Measurements from ENCODE around the gene PLCE1.

Gene PLCE1

GRCh38 chr10:93947524-93947923 is 46.2 kb upstream of the PLCE1 start:
- Histone ChIP-seq H3K9me3 (ENCODE audit: insufficient read depth, low read depth, low read length) (no peaks in the 10 kb centered on the region), H3K36me3 (ENCODE audit: insufficient read depth, low read length) (no peaks in the 10 kb centered on the region), H3K27me3 (ENCODE audit: insufficient read depth, low read length, poor library complexity, severe bottlenecking) (no peaks in the 10 kb centered on the region), H3F3A (ENCODE audit: low read depth) (no peaks in the 10 kb centered on the region), H3K4me3 (ENCODE audit: low read length, poor library complexity, severe bottlenecking) (no peak overlapping the region), H3K4me2 (ENCODE audit: low read depth, low read length, poor library complexity, severe bottlenecking) (no peak overlapping the region), H3K4me1 (ENCODE audit: insufficient read depth, low read length, poor library complexity, severe bottlenecking) (no peaks in the 10 kb centered on the region), H2AFZ (ENCODE audit: low read length) (no peak overlapping the region), H3K9me2 (replicated peaks; ENCODE audit: low read depth, low read length) (no peaks in the 10 kb centered on the region), H3K9ac (ENCODE audit: low read depth, low read length, poor library complexity, severe bottlenecking) (no peak overlapping the region), H3K79me2 (ENCODE audit: insufficient read depth, low read length) (no peaks in the 10 kb centered on the region), H4K20me1 (ENCODE audit: insufficient read depth, low read length, poor library complexity, severe bottlenecking) (no peaks in the 10 kb centered on the region)
- TF ChIP-seq EZH2phosphoT487 (IDR thresholded peaks at IDR 0.05; ENCODE audit: borderline replicate concordance) = no peak

GRCh38 chr10:93951905-93952304 is 41.8 kb upstream of the PLCE1 start:
- Histone ChIP-seq H3K36me3 (ENCODE audit: insufficient read depth, low read length) (no peaks in the 10 kb centered on the region), H3K79me2 (ENCODE audit: insufficient read depth, low read length) (no peaks in the 10 kb centered on the region), H3K4me3 (ENCODE audit: low read length, poor library complexity, severe bottlenecking) (no peak overlapping the region), H3K9me3 (ENCODE audit: insufficient read depth, low read depth, low read length) (no peaks in the 10 kb centered on the region), H2AFZ (ENCODE audit: low read length) (no peak overlapping the region), H3K27me3 (ENCODE audit: insufficient read depth, low read length, poor library complexity, severe bottlenecking) (no peaks in the 10 kb centered on the region), H3K4me2 (ENCODE audit: low read depth, low read length, poor library complexity, severe bottlenecking) (no peak overlapping the region), H3F3A (ENCODE audit: low read depth) (no peaks in the 10 kb centered on the region), H3K4me1 (ENCODE audit: insufficient read depth, low read length, poor library complexity, severe bottlenecking) (no peaks in the 10 kb centered on the region), H4K20me1 (ENCODE audit: insufficient read depth, low read length, poor library complexity, severe bottlenecking) (no peaks in the 10 kb centered on the region), H3K9ac (ENCODE audit: low read depth, low read length, poor library complexity, severe bottlenecking) (no peak overlapping the region), H3K9me2 (replicated peaks; ENCODE audit: low read depth, low read length) (0 out of 2 replicates have a peak, but pooled peaks cover 3% of the 10 kb centered on the region)
- TF ChIP-seq EZH2phosphoT487 (IDR thresholded peaks at IDR 0.05; ENCODE audit: borderline replicate concordance) = no peak
- no peak for TF ChIP-seq CTCF (conservative IDR thresholded peaks at IDR 0.05; ENCODE audit: low read length)

- Histone ChIP-seq H4K20me1 (ENCODE audit: insufficient read depth, low read length, poor library complexity, severe bottlenecking) (no peaks in the 10 kb centered on the region), H3K4me2 (ENCODE audit: low read depth, low read length, poor library complexity, severe bottlenecking) (no peak overlapping the region), H3K36me3 (ENCODE audit: insufficient read depth, low read length) (no peaks in the 10 kb centered on the region), H3K79me2 (ENCODE audit: insufficient read depth, low read length) (no peaks in the 10 kb centered on the region), H3K4me1 (ENCODE audit: insufficient read depth, low read length, poor library complexity, severe bottlenecking) (no peaks in the 10 kb centered on the region), H3K9me3 (ENCODE audit: insufficient read depth, low read depth, low read length) (no peaks in the 10 kb centered on the region), H3K4me3 (ENCODE audit: low read length, poor library complexity, severe bottlenecking) (no peak overlapping the region), H3F3A (ENCODE audit: low read depth) (no peaks in the 10 kb centered on the region), H3K27me3 (ENCODE audit: insufficient read depth, low read length, poor library complexity, severe bottlenecking) (no peaks in the 10 kb centered on the region), H3K9me2 (replicated peaks; ENCODE audit: low read depth, low read length) (0 out of 2 replicates have a peak, but pooled peaks cover 3% of the 10 kb centered on the region), H2AFZ (ENCODE audit: low read length) (no peak overlapping the region), H3K9ac (ENCODE audit: low read depth, low read length, poor library complexity, severe bottlenecking) (no peak overlapping the region)
- TF ChIP-seq EZH2phosphoT487 (IDR thresholded peaks at IDR 0.05; ENCODE audit: borderline replicate concordance) (no peak), CTCF (conservative IDR thresholded peaks at IDR 0.05; ENCODE audit: low read length) (no peak)
Observed at GRCh38 chr10:93954299-93954698, 39.4 kb upstream of the PLCE1 start.

- no peak overlapping the region for H2AFZ ChIP-seq (ENCODE audit: low read length)
- H3K9ac ChIP-seq (ENCODE audit: low read depth, low read length, poor library complexity, severe bottlenecking) = no peak overlapping the region
- H3K9me2 ChIP-seq (replicated peaks; ENCODE audit: low read depth, low read length) = 0 out of 2 replicates have a peak, but pooled peaks cover 3% of the 10 kb centered on the region
- H3K36me3 ChIP-seq (ENCODE audit: insufficient read depth, low read length) = no peaks in the 10 kb centered on the region
- H4K20me1 ChIP-seq (ENCODE audit: insufficient read depth, low read length, poor library complexity, severe bottlenecking) = no peaks in the 10 kb centered on the region
- no peaks in the 10 kb centered on the region for H3K9me3 ChIP-seq (ENCODE audit: insufficient read depth, low read depth, low read length)
- H3K4me1 ChIP-seq (ENCODE audit: insufficient read depth, low read length, poor library complexity, severe bottlenecking) = no peaks in the 10 kb centered on the region
- no peak overlapping the region for H3K4me3 ChIP-seq (ENCODE audit: low read length, poor library complexity, severe bottlenecking)
- H3K4me2 ChIP-seq (ENCODE audit: low read depth, low read length, poor library complexity, severe bottlenecking) = no peak overlapping the region
- no peaks in the 10 kb centered on the region for H3K79me2 ChIP-seq (ENCODE audit: insufficient read depth, low read length)
- no peaks in the 10 kb centered on the region for H3F3A ChIP-seq (ENCODE audit: low read depth)
- no peak for TF ChIP-seq CTCF (conservative IDR thresholded peaks at IDR 0.05; ENCODE audit: low read length)
- no peak for TF ChIP-seq EZH2phosphoT487 (IDR thresholded peaks at IDR 0.05; ENCODE audit: borderline replicate concordance)
- no peaks in the 10 kb centered on the region for H3K27me3 ChIP-seq (ENCODE audit: insufficient read depth, low read length, poor library complexity, severe bottlenecking)
Observed at GRCh38 chr10:93954726-93955363, 38.9 kb upstream of the PLCE1 start.
